ENCODE results near the gene ARIH2. TPM values are rescaled to one million over a fixed set of nuclear protein-coding genes. Genes with fewer than 3 reads are reported as not detected.

Gene ARIH2
- total RNA-seq, 1 experiment from 2014 or later: 122 TPM

GRCh38 chr3:49021213-49021812 lies 102.7 kb downstream of the ARIH2 start:
- Histone ChIP-seq H2BK15ac (ENCODE audit: low read depth, low read length) (no peak overlapping the region; the same call in 1 of the 2 replicates), H2BK120ac (ENCODE audit: low read depth, low read length, poor library complexity, severe bottlenecking) (no peak overlapping the region), H2BK20ac (ENCODE audit: low read depth, low read length, poor library complexity, severe bottlenecking) (no peak overlapping the region), H3K4me1 (ENCODE audit: insufficient read depth, low read length) (no peaks in the 10 kb centered on the region), H4K5ac (ENCODE audit: insufficient read length, low read depth, low read length) (peak overlapping the region; percentile 53), H3K56ac (ENCODE audit: insufficient read length, low read depth, low read length) (no peak overlapping the region), H3K14ac (ENCODE audit: insufficient read depth, low read length) (peak overlapping the region; percentile 88), H3K79me1 (ENCODE audit: insufficient read depth, low read depth, low read length, poor library complexity, severe bottlenecking) (no peaks in the 10 kb centered on the region), H2AK5ac (ENCODE audit: insufficient read length, low read length) (no peak overlapping the region), H3K27me3 (ENCODE audit: insufficient read depth, low read length) (no peaks in the 10 kb centered on the region), H2BK5ac (ENCODE audit: insufficient read length, low read length) (no peak overlapping the region), H3K79me2 (ENCODE audit: insufficient read depth, low read length) (no peaks in the 10 kb centered on the region), H4K8ac (replicated peaks; ENCODE audit: insufficient read length, low read depth, low read length) (no peak overlapping the region), H3K27ac (ENCODE audit: insufficient read length, low read depth, low read length) (no peak overlapping the region), H3K23ac (ENCODE audit: insufficient read length, low read depth, low read length) (no peak overlapping the region), H3K9ac (ENCODE audit: extremely low read depth, insufficient read length, low read length) (peak overlapping the region; percentile 85), H2BK12ac (ENCODE audit: insufficient read length, low read depth, low read length) (no peak overlapping the region), H3K9me3 (ENCODE audit: control insufficient read depth, low read depth, low read length) (no peaks in the 10 kb centered on the region), H4K20me1 (ENCODE audit: control insufficient read depth, insufficient read depth, insufficient read length) (peaks cover 2% of the 10 kb centered on the region), H4K91ac (ENCODE audit: insufficient read length, low read depth, low read length) (peak overlapping the region; percentile 34), H3K4ac (ENCODE audit: low read depth, low read length) (peak overlapping the region; percentile 55), H3K23me2 (ENCODE audit: insufficient read length, low read depth, low read length, poor library complexity, severe bottlenecking) (peaks cover 22% of the 10 kb centered on the region), H3K18ac (ENCODE audit: insufficient read length, low read depth, low read length) (peak overlapping the region; percentile 92), H3T11ph (ENCODE audit: low read length) (no peak overlapping the region), H2AFZ (ENCODE audit: low read length) (no peak overlapping the region), H3K4me2 (ENCODE audit: insufficient read depth, insufficient read length, low read length) (peak overlapping the region; percentile 88)
- TF ChIP-seq, protein P1, sequence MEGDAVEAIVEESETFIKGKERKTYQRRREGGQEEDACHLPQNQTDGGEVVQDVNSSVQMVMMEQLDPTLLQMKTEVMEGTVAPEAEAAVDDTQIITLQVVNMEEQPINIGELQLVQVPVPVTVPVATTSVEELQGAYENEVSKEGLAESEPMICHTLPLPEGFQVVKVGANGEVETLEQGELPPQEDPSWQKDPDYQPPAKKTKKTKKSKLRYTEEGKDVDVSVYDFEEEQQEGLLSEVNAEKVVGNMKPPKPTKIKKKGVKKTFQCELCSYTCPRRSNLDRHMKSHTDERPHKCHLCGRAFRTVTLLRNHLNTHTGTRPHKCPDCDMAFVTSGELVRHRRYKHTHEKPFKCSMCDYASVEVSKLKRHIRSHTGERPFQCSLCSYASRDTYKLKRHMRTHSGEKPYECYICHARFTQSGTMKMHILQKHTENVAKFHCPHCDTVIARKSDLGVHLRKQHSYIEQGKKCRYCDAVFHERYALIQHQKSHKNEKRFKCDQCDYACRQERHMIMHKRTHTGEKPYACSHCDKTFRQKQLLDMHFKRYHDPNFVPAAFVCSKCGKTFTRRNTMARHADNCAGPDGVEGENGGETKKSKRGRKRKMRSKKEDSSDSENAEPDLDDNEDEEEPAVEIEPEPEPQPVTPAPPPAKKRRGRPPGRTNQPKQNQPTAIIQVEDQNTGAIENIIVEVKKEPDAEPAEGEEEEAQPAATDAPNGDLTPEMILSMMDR (conservative IDR thresholded peaks at IDR 0.05): no peak
- peak overlapping the region; percentile 93 to 98 (median 98) for H3K27ac Mint-ChIP-seq
- WGBS (ENCODE audit: extremely low coverage, insufficient read length, low lambda C conversion rate): no CpG with 5 or more reads among the region's 60 CpGs
- H3K36me3 Mint-ChIP-seq (ENCODE audit: insufficient read depth in 1 of 3, low read depth in 3 of 3): peaks cover 30 to 47% (median 41%) of the 10 kb centered on the region in 3 experiments
- H3K4me3 Mint-ChIP-seq: peak overlapping the region; percentile 91 to 95
- DNase-seq: peak; percentile 98
- H3K27me3 Mint-ChIP-seq (ENCODE audit: low read depth): no peaks in the 10 kb centered on the region; the same call in 1 of the 2 replicates
- H3K9me3 Mint-ChIP-seq: no peaks in the 10 kb centered on the region
- peaks cover 23 to 24% of the 10 kb centered on the region in 2 experiments for H3K4me1 Mint-ChIP-seq
